A549 treated with Hydrocortisone at 1 μM for 4 hours (cell line): ENCODE measurements around the gene ZNF99. TPM values are rescaled to one million over a fixed set of nuclear protein-coding genes. Genes with fewer than 3 reads are reported as not detected.

Source experiments
- total RNA-seq: library from RNA; stranded (reverse); fragments of 200-300 nt; extraction: Qiagen RNA extraction; gene quantifications from 5 replicates; pipeline ENCODE4 v1.2.3, GENCODE V29; 2022

ZNF99 gene
- not detected in 5 replicates for total RNA-seq

GRCh38 chr19:22783651-22784410 is at the start of gene ZNF99:
Gene ZNF99 (minus strand): TSS chr19:22784151. CDS start chr19:22784016, 135 bp downstream.

GRCh38 chr19:22832031-22832762 is 48.2 kb upstream of the ZNF99 start, which contains the start of gene ZNF723:
Gene ZNF723 (plus strand): TSS chr19:22832291. CDS start chr19:22832380, 89 bp downstream.

Other genes with a start within 250 kb of the ZNF99 start
- not detected in 5 replicates for gene ZNF492, start 149.8 kb downstream of the ZNF99 start, total RNA-seq
- not detected in 5 replicates for gene ZNF723, start 48.1 kb upstream of the ZNF99 start, total RNA-seq
- not detected in 5 replicates for gene ZNF728, start 219.0 kb upstream of the ZNF99 start, total RNA-seq